ENCODE results near the gene CBX3.

CBX3 gene

DNA sequence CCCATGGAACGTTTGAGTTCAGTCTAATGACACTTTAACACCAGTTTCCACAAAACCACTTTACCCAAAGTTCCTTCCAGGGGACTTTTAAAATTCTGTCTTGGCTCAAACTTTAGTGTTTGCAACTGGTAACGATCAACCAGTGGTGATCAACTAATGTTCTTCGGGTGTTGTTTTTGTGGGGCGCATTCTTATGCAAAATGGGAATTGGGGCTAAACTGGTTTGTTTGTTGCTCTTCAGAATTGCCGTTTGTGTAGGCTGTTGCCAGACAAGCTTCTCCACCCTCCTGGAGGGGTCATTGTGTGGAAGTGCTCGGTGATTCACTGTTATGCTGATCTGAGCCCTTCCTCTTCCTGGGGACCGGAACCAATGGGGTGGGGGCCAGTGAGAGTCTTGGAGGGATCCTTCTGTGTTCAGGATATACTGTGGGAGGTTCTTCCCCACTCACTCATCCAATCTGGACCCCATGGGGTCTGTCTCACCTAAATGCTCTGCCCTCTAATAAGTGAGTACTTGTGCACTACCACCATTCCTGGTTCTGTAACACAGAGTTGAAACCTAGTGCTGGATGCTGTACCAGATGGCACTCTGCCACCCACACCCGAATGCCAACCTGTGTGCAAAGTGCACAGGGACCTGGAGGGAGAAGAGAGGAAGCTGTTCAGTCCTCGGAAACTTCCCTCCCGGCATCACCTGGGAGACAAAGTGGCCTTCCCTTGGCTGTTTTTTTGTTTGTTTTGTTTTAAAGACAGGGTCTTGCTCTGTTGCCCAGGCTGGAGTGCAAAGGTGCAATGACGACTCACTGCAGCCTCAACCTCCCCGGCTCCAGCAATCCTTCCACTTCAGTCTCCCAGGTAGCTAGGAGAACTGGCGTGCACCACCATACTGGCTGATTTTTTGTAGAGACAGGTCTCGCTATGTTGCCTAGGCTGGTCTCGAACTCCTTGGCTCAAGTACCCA lies 47.4 kb upstream of the CBX3 start:
- Histone ChIP-seq H4K8ac (ENCODE audit: low read depth, low read length) (no peak overlapping the region), H3K4me2 (ENCODE audit: low read length) (peak overlapping the region; percentile 90), H3K79me1 (ENCODE audit: low read length) (peaks cover 19% of the 10 kb centered on the region), H2BK120ac (ENCODE audit: insufficient read depth, low read length, poor library complexity) (no peak overlapping the region), H3K23ac (ENCODE audit: low read length) (no peak overlapping the region), H3K18ac (ENCODE audit: low read length) (no peak overlapping the region), H3K14ac (ENCODE audit: low read length) (no peak overlapping the region), H3K27me3 (ENCODE audit: insufficient read depth, low read length) (peaks cover 5% of the 10 kb centered on the region), H3K36me3 (ENCODE audit: control insufficient read depth in 1 of 2, insufficient read depth in 2 of 2, low read length in 2 of 2) (no peaks in the 10 kb centered on the region), H2AFZ (ENCODE audit: insufficient read depth, low read length, poor library complexity) (no peak overlapping the region), H4K91ac (ENCODE audit: low read depth, low read length) (no peak overlapping the region), H3K4ac (ENCODE audit: low read depth, low read length) (no peak overlapping the region), H3K9ac (ENCODE audit: low read length) (no peak overlapping the region), H2BK5ac (ENCODE audit: low read depth, low read length, poor library complexity) (no peak overlapping the region), H3K4me3 (ENCODE audit: low read depth, low read length) (peak overlapping the region; percentile 15), H3K4me1 (ENCODE audit: control insufficient read depth in 1 of 2, insufficient read depth in 2 of 2, low read length in 2 of 2) (peaks cover 20 to 40% of the 10 kb centered on the region in 2 experiments), H3K79me2 (ENCODE audit: control insufficient read depth, insufficient read depth, low read length, poor library complexity) (peaks cover 4% of the 10 kb centered on the region), H2BK12ac (ENCODE audit: low read length) (no peak overlapping the region), H3K9me3 (ENCODE audit: insufficient read depth, low read depth, low read length) (peaks cover 5% of the 10 kb centered on the region), H3K27ac (ENCODE audit: low read depth, low read length) (no peak overlapping the region), H4K12ac (ENCODE audit: low read depth, low read length) (no peak overlapping the region), H2AK5ac (ENCODE audit: low read length) (no peak overlapping the region)
- DNase-seq, result no peak
- WGBS (ENCODE audit: extremely low coverage, insufficient coverage, insufficient read length), result no CpG with 5 or more reads among the region's 15 CpGs

DNA sequence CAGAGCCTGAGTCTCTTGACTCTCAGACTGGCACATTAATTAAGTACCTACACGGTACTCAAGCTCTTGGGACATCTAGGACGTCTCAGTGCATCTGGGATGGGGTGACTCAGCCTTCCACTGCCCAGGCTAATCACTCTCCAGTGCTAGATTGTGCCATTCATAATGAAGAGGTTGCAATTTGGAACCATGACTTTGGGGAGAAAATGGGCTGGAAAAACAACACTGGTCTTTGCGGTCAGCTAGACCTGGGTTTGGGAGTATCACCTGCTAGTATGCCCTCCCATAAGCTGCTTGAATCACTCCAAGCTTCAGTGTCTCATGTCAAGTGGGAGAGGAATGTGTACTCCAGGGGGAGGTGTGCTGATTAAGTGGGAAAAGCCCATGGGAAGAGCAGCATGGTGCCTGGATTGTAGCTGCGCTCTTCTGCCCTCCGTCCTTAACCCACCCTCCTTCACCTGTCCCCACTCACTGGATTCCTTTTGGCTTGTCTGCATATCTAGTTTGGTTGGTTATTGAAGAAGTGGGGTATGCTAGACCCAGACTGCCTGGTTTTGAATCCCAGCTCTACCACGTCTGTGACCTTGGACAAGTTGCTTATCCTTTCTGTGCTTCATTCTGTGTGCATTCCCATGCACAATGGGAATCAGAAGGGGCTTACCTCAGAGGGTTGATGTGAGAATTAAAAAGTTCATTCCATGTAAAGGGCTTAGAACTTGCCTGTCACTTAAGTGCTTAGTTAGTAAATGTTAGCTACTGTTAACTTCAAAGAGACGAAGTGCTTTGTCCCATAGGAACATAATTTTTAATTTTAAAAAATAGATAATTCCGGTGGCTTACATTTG lies 45.8 kb upstream of the CBX3 start:
- H2BK120ac ChIP-seq (ENCODE audit: insufficient read depth, low read length, poor library complexity), result no peak overlapping the region
- no CpG with 5 or more reads among the region's 8 CpGs for WGBS (ENCODE audit: extremely low coverage, insufficient coverage, insufficient read length)
- no peak overlapping the region for H3K4ac ChIP-seq (ENCODE audit: low read depth, low read length)
- peaks cover 20% of the 10 kb centered on the region for H3K79me1 ChIP-seq (ENCODE audit: low read length)
- no peak overlapping the region for H3K14ac ChIP-seq (ENCODE audit: low read length)
- peak overlapping the region; percentile 1 for H3K27ac ChIP-seq (ENCODE audit: low read depth, low read length)
- H3K27me3 ChIP-seq (ENCODE audit: insufficient read depth, low read length), result peaks cover 5% of the 10 kb centered on the region
- H3K4me2 ChIP-seq (ENCODE audit: low read length), result peak overlapping the region; percentile 4
- no peak overlapping the region for H2BK5ac ChIP-seq (ENCODE audit: low read depth, low read length, poor library complexity)
- no peak overlapping the region for H4K91ac ChIP-seq (ENCODE audit: low read depth, low read length)
- H3K36me3 ChIP-seq (ENCODE audit: control insufficient read depth in 1 of 2, insufficient read depth in 2 of 2, low read length in 2 of 2), result no peaks in the 10 kb centered on the region
- no peak overlapping the region for H3K18ac ChIP-seq (ENCODE audit: low read length)
- no peak overlapping the region for H3K4me3 ChIP-seq (ENCODE audit: low read depth, low read length)
- no peak overlapping the region for H2AFZ ChIP-seq (ENCODE audit: insufficient read depth, low read length, poor library complexity)
- H4K8ac ChIP-seq (ENCODE audit: low read depth, low read length), result no peak overlapping the region
- peak in 1 of 2 donors; percentile 44 for DNase-seq
- no peak overlapping the region for H4K12ac ChIP-seq (ENCODE audit: low read depth, low read length)
- H3K79me2 ChIP-seq (ENCODE audit: control insufficient read depth, insufficient read depth, low read length, poor library complexity), result peaks cover 4% of the 10 kb centered on the region
- no peak overlapping the region for H3K9ac ChIP-seq (ENCODE audit: low read length)
- H3K4me1 ChIP-seq (ENCODE audit: control insufficient read depth in 1 of 2, insufficient read depth in 2 of 2, low read length in 2 of 2), result peaks cover 20 to 47% of the 10 kb centered on the region in 2 experiments
- H3K9me3 ChIP-seq (ENCODE audit: insufficient read depth, low read depth, low read length), result peaks cover 5% of the 10 kb centered on the region
- no peak overlapping the region for H2AK5ac ChIP-seq (ENCODE audit: low read length)
- H2BK12ac ChIP-seq (ENCODE audit: low read length), result no peak overlapping the region
- H3K23ac ChIP-seq (ENCODE audit: low read length), result no peak overlapping the region

DNA sequence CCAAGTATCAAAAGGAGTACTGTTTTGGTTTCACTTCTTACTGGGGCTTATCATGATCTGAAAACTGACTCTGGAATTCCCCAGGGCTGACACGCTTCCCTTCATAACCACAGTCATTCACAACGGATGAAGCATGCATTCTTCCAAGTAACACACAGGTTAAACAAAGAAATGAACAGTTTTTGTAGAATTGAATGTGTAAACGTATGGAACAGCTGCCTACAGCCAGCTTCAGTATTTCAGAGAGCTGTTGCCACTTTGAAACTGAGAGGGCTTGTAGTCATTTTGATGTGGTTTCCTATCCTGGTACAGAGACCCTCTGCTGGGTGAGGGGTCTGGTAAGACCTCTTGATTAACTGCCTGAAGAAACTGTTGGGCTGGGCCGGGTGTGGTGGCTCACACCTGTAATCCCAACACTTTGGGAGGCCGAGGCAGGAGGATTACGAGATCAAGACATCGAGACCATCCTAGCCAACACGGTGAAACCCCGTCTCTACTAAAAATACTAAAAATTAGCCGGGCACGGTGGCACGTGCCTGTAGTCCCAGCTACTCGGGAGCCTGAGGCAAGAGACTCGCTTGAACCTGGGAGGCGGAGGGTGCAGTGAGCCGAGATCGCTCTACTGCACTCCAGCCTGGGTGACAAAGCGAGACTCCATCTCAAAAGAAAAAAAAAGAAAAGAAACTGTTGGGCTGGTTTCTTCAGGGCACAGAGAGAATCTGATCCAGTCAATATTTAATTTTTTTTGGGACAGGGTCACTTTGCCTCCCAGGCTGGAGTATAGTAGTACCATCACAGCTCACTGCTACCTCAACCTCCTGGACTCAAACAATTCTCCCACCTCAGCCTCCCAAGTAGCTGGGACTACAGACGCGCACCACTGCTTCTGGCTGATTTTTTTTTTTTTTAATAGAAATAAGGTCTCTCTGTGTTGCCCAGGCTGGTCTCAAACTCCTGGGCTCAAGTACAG lies 44.8 kb upstream of the CBX3 start:
- no peak overlapping the region for H3K4me3 ChIP-seq (ENCODE audit: low read depth, low read length)
- no peaks in the 10 kb centered on the region for H3K36me3 ChIP-seq (ENCODE audit: control insufficient read depth in 1 of 2, insufficient read depth in 2 of 2, low read length in 2 of 2)
- peaks cover 5% of the 10 kb centered on the region for H3K9me3 ChIP-seq (ENCODE audit: insufficient read depth, low read depth, low read length)
- no peak overlapping the region for H3K4me2 ChIP-seq (ENCODE audit: low read length)
- WGBS (ENCODE audit: extremely low coverage, insufficient coverage, insufficient read length), result no CpG with 5 or more reads among the region's 20 CpGs
- no peak overlapping the region for H2AFZ ChIP-seq (ENCODE audit: insufficient read depth, low read length, poor library complexity)
- peak; percentile 83 to 91 for DNase-seq
- peak overlapping the region; percentile 22 for H2BK120ac ChIP-seq (ENCODE audit: insufficient read depth, low read length, poor library complexity)
- peak overlapping the region; percentile 50 for H2BK5ac ChIP-seq (ENCODE audit: low read depth, low read length, poor library complexity)
- H3K18ac ChIP-seq (ENCODE audit: low read length), result no peak overlapping the region
- peak overlapping the region; percentile 56 for H4K91ac ChIP-seq (ENCODE audit: low read depth, low read length)
- peaks cover 19 to 45% of the 10 kb centered on the region in 2 experiments for H3K4me1 ChIP-seq (ENCODE audit: control insufficient read depth in 1 of 2, insufficient read depth in 2 of 2, low read length in 2 of 2)
- H3K14ac ChIP-seq (ENCODE audit: low read length), result peak overlapping the region; percentile 23
- no peak overlapping the region for H4K8ac ChIP-seq (ENCODE audit: low read depth, low read length)
- no peak overlapping the region for H3K9ac ChIP-seq (ENCODE audit: low read length)
- no peak overlapping the region for H4K12ac ChIP-seq (ENCODE audit: low read depth, low read length)
- peaks cover 5% of the 10 kb centered on the region for H3K27me3 ChIP-seq (ENCODE audit: insufficient read depth, low read length)
- H3K79me2 ChIP-seq (ENCODE audit: control insufficient read depth, insufficient read depth, low read length, poor library complexity), result peaks cover 4% of the 10 kb centered on the region
- peaks cover 20% of the 10 kb centered on the region for H3K79me1 ChIP-seq (ENCODE audit: low read length)
- H3K4ac ChIP-seq (ENCODE audit: low read depth, low read length), result peak overlapping the region; percentile 47
- peak overlapping the region; percentile 69 for H3K27ac ChIP-seq (ENCODE audit: low read depth, low read length)
- no peak overlapping the region for H3K23ac ChIP-seq (ENCODE audit: low read length)
- H2BK12ac ChIP-seq (ENCODE audit: low read length), result peak overlapping the region; percentile 53
- no peak overlapping the region for H2AK5ac ChIP-seq (ENCODE audit: low read length)
